ENCODE measurements around the gene GNMT.

DNA sequence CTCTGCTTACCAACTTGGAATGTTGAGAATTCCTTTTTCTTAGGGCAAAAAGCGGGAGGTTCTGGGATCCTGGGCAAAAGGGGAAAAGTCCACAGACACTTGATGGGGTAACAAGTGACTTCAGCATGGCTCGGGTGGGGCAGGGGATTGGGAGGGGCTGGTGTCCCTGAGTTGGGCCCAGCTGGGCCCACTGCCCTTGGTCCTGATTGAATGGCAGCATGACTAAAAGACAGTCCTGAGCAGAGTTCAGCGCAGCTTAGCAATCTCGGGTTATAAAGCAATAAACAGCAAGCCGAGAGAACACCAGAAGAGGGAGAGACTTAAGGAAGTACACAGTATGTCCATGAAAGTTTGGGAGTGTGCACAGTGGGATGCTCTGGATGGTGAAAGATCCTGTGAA, 29.4 kb downstream of the GNMT start:
- no peak for TF ChIP-seq EZH2 (IDR thresholded peaks at IDR 0.05; ENCODE audit: low read length, missing control alignments)
- TF ChIP-seq, protein P1, sequence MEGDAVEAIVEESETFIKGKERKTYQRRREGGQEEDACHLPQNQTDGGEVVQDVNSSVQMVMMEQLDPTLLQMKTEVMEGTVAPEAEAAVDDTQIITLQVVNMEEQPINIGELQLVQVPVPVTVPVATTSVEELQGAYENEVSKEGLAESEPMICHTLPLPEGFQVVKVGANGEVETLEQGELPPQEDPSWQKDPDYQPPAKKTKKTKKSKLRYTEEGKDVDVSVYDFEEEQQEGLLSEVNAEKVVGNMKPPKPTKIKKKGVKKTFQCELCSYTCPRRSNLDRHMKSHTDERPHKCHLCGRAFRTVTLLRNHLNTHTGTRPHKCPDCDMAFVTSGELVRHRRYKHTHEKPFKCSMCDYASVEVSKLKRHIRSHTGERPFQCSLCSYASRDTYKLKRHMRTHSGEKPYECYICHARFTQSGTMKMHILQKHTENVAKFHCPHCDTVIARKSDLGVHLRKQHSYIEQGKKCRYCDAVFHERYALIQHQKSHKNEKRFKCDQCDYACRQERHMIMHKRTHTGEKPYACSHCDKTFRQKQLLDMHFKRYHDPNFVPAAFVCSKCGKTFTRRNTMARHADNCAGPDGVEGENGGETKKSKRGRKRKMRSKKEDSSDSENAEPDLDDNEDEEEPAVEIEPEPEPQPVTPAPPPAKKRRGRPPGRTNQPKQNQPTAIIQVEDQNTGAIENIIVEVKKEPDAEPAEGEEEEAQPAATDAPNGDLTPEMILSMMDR (conservative IDR thresholded peaks at IDR 0.05 in 1 of 2, IDR thresholded peaks at IDR 0.05 in 1 of 2; ENCODE audit: low read depth in 1 of 2, low read length in 2 of 2): no peak
